ENCODE data around the gene ZNF311.
"Not testable (repeated sequence)": the region's sequence is repeated elsewhere in the genome, so short reads cannot be mapped to it uniquely, and the experiment has no call there.

The ZNF311 gene

GRCh38 chr6:28953039-28953584 lies 52.0 kb downstream of the ZNF311 start:
- DNase-seq, result peak; percentile 49

DNA sequence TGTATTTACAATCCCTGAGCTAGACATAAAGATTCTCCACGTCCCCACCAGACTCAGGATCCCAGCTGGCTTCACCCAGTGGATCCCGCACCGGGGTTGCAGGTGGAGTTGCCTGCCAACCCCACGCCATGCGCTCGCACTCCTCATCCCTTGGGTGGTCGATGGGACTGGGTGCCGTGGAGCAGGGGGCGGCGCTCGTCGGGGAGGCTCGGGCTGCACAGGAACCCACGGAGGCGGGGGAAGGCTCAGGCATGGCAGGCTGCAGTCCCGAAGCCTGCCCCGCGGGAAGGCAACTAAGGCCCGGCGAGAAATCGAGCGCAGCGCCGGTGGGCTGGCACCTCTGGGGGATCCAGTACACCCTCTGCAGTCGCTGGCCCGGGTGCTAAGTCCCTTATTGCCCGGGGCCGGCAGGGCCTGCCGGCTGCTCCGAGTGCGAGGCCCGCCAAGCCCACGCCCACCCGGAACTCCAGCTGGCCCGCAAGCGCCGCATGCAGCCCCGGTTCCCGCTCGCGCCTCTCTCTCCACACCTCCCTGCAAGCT lies 55.4 kb downstream of the ZNF311 start:
- DNase-seq, result not testable (repeated sequence)

DNA sequence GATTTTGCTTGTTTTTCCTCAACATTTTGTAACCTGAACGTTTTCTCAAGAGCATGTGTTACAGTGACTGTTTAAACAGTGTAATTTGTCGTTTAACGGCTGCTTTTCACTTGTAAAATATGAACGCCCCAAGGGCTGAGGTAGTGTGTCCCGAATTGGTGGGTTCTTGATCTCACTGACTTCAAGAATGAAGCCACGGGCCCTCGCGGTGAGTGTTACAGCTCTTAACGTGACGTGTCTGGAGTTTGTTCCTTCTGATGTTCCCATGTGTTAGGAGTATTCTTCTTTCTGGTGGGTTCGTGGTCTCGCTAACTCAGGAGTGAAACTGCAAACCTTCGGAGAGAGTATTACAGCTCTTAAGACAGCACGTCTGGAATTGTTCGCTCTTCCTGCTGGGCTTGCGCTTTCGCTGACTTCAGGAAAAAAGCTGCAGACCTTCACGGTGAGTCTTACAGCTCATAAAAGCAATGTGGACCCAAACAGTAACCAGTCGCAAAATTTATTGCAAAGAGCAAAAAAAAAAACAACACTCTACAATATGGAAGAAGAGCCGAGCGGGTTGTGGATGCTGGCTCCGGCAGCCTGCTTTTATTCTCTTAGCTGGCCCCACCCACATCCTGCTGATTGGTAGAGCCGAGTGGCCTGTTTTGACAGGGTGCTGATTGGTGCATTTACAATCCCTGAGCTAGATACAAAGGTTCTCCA lies 56.2 kb downstream of the ZNF311 start:
- no peak for DNase-seq

DNA sequence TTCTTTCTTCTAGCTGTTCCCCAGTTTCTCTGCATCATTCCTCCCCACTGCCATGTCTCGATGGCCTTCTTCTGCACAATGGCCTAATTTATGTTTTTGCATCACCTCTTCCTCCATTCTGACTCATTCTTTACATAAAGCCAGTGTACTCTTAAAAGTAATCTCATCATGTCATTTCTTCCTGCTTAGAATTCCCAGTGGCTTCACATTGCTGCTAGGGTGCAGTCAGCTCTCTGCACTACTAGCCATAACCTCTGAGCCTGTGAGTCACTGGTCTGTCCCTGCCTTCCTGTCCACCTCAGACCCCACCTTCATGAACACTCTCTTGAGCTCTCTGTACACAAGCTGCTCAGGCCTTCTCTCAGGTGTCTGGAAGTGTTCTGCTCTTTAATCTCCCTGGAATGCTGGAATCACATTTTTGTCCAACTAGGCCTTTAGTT lies 57.3 kb downstream of the ZNF311 start:
- DNase-seq, result no peak

GRCh38 chr6:28947067-28947765 lies 57.9 kb downstream of the ZNF311 start:
- DNase-seq, result no peak

- DNase-seq, result no peak
Observed at GRCh38 chr6:28945349-28945748, 59.8 kb downstream of the ZNF311 start.

All from activated CD4-positive, alpha-beta T cell treated with anti-CD3 and anti-CD28 coated beads, Interleukin-2, amount 50 U/mL, for 1 hour (primary cell).